Endothelial cell of umbilical vein (primary cell): ENCODE results near the gene RNF19B. TPM values are rescaled to one million over a fixed set of nuclear protein-coding genes. Genes with fewer than 3 reads are reported as not detected.

Experiments
- BruUV-seq: library from RNA; stranded (reverse); fragments of 400-500 nt; replicated peaks from 2 replicates; lab custom pipeline; 2021; lab: Mats Ljungman, UMichigan
- CTCF ChIA-PET: fragments of 300-600, 350-600 bp; sonication (Branson Sonifier 250); formaldehyde crosslinking; loops from one replicate; lab custom pipeline; 2021; ENCODE audit warnings: antibody characterized with exemption, inconsistent platforms; lab: Charles Lee
- POLR2A ChIA-PET: fragments of 300-600, 350-600 bp; sonication (Branson Sonifier 250); formaldehyde crosslinking; loops from one replicate; lab custom pipeline; 2021; ENCODE audit warnings: antibody characterized with exemption, inconsistent platforms; lab: Charles Lee
- DNase-seq: peaks from one replicate; pipeline ENCODE4 v3.0.0-alpha.2; 2011; ENCODE audit warnings: low read depth, low spot score
- FAIRE-seq: peaks from 2 replicates; lab custom pipeline; 2011; peaks lifted over from hg19 to GRCh38; lab: Jason Lieb, UNC
- H2AFZ ChIP-seq: 2 replicates; pipeline ENCODE4 v1.6.0; 2012; ENCODE audit warnings: low read depth, low read length, control low read depth, inconsistent platforms
- H3K27ac ChIP-seq: 2 replicates; pipeline ENCODE4 v1.5.1; 2011; ENCODE audit warnings: low read depth, mild to moderate bottlenecking, control low read depth, low read length, moderate library complexity; ENCODE audit not compliant: insufficient read depth
- H3K27me3 ChIP-seq, 2 experiments: 2 replicates each; pipeline versions ENCODE4 v1.6.0 to v1.6.1; 2011; ENCODE audit warnings: low read length in 2 of 2, mixed read lengths in 1 of 2; ENCODE audit not compliant: control insufficient read depth in 2 of 2, insufficient read depth in 2 of 2
- H3K36me3 ChIP-seq, 2 experiments: 2 replicates in 1 of 2; 3 replicates in 1 of 2; pipeline ENCODE4 v1.5.1; 2011; ENCODE audit warnings: low read length in 2 of 2, mild to moderate bottlenecking in 1 of 2, moderate library complexity in 1 of 2; ENCODE audit not compliant: control insufficient read depth in 2 of 2, insufficient read depth in 2 of 2; ENCODE audit errors: extremely low read depth in 1 of 2
- H3K4me1 ChIP-seq: 3 replicates; pipeline ENCODE4 v1.5.1; 2011; ENCODE audit warnings: mild to moderate bottlenecking, low read length; ENCODE audit not compliant: control insufficient read depth, insufficient read depth; ENCODE audit errors: extremely low read depth
- H3K4me2 ChIP-seq: 2 replicates; pipeline ENCODE4 v1.6.1; 2011; ENCODE audit warnings: low read length, control low read depth, mixed read lengths; ENCODE audit not compliant: insufficient read depth
- H3K4me3 ChIP-seq, 3 experiments: fragments of 200-600 bp in 1 of 3; sonication (generic), shearing (Covaris generic) in 1 of 3; replicated peaks in 1 of 3; 2 replicates each; pipeline ENCODE4 v1.5.1; 2011 to 2016; ENCODE audit warnings: control low read depth in 3 of 3, low read length in 3 of 3, mild to moderate bottlenecking in 2 of 3, inconsistent platforms in 1 of 3, low read depth in 1 of 3, moderate library complexity in 1 of 3; ENCODE audit not compliant: insufficient read depth in 1 of 3
- H3K79me2 ChIP-seq: 2 replicates; pipeline ENCODE4 v1.6.0; 2012; ENCODE audit warnings: low read length, inconsistent platforms; ENCODE audit not compliant: control insufficient read depth, insufficient read depth
- H3K9ac ChIP-seq: replicated peaks from 2 replicates; pipeline ENCODE3; 2011; ENCODE audit warnings: low read length, control low read depth; ENCODE audit not compliant: insufficient read depth; ENCODE audit errors: extremely low read depth
- H3K9me1 ChIP-seq: replicated peaks from 3 replicates; pipeline ENCODE4 v1.6.0; 2011; ENCODE audit warnings: mild to moderate bottlenecking, low read length; ENCODE audit not compliant: control insufficient read depth, insufficient read depth; ENCODE audit errors: extremely low read depth
- H3K9me3 ChIP-seq: replicated peaks from 2 replicates; pipeline ENCODE4 v1.5.1; 2012; ENCODE audit warnings: low read length, inconsistent platforms; ENCODE audit not compliant: control insufficient read depth, insufficient read depth
- H4K20me1 ChIP-seq: replicated peaks from 2 replicates; pipeline ENCODE3; 2011; ENCODE audit warnings: mild to moderate bottlenecking, low read length; ENCODE audit not compliant: control insufficient read depth, insufficient read depth; ENCODE audit errors: extremely low read depth
- EZH2 ChIP-seq: IDR thresholded peaks from 2 replicates; pipeline ENCODE4 v1.6.1; 2012; ENCODE audit warnings: borderline replicate concordance, low read depth, mild to moderate bottlenecking, moderate library complexity, low read length, inconsistent platforms; ENCODE audit not compliant: severe bottlenecking
- FOS ChIP-seq: IDR thresholded peaks from 2 replicates; pipeline ENCODE4 v1.6.1; 2011; ENCODE audit warnings: mild to moderate bottlenecking, low read length, moderate library complexity, borderline replicate concordance; ENCODE audit not compliant: insufficient read depth
- GATA2 ChIP-seq: IDR thresholded peaks from 2 replicates; pipeline ENCODE4 v1.7.0; 2011; ENCODE audit warnings: low read depth, mild to moderate bottlenecking, moderate library complexity, mixed read lengths, low read length; ENCODE audit not compliant: insufficient read length, insufficient read depth
- JUN ChIP-seq: IDR thresholded peaks from 2 replicates; pipeline ENCODE4 v1.6.1; 2011; ENCODE audit warnings: borderline replicate concordance, low read depth; ENCODE audit not compliant: insufficient read length, insufficient read depth
- MYC ChIP-seq: IDR thresholded peaks from one replicate; pipeline ENCODE4 v1.6.1; 2011; ENCODE audit warnings: mild to moderate bottlenecking, low read depth, low read length
- POLR2A ChIP-seq: IDR thresholded peaks from 2 replicates; pipeline ENCODE4 v1.6.1; 2012; ENCODE audit warnings: low read depth, mild to moderate bottlenecking, control low read depth, low read length
- POLR2AphosphoS5 ChIP-seq: IDR thresholded peaks from 2 replicates; pipeline ENCODE4 v1.6.1; 2012; ENCODE audit warnings: low read depth, mild to moderate bottlenecking, control low read depth, low read length, moderate library complexity; ENCODE audit not compliant: insufficient read depth
- dilution Hi-C: fragments of 300-500 bp; cut with MboI; formaldehyde crosslinking; loops from one replicate; pipeline ENCODE4 v1.15.0; 2019; ENCODE audit warnings: low sequenced_read_pairs; ENCODE audit not compliant: extremely low pct_ligation_motif_present
- intact Hi-C: fragments of 100-400 bp; cut with micrococcal nuclease; formaldehyde crosslinking; loops from one replicate; pipeline ENCODE4 v1.10.0; 2022
- polyA plus RNA-seq, 4 experiments: library from polyadenylated mRNA; depleted of rRNA in 3 of 4; stranded (reverse) in 3 of 4; unstranded in 1 of 4; fragments of >200 nt; gene quantifications; 2 replicates each; pipeline versions ENCODE4 v1.2.1 to v1.2.3, GENCODE V29; 2011 to 2012; ENCODE audit warnings: missing spikeins in 1 of 4
- total RNA-seq: library from RNA; stranded (reverse); gene quantifications from 2 replicates; pipeline ENCODE4 v1.2.3, GENCODE V29; 2021
- TF ChIP-seq, protein P1 (sequence below), 2 donors: IDR thresholded peaks; 1 replicate in 1 of 2; 2 replicates in 1 of 2; pipeline ENCODE4 v1.5.1; 2011; ENCODE audit warnings: low read length in 2 of 2, mild to moderate bottlenecking in 2 of 2, moderate library complexity in 2 of 2, control low read depth in 1 of 2, inconsistent platforms in 1 of 2, low read depth in 1 of 2; ENCODE audit not compliant: insufficient read depth in 1 of 2; ENCODE audit errors: extremely low read depth in 1 of 2
- TF ChIP-seq, protein P2 (sequence below): IDR thresholded peaks from 2 replicates; pipeline ENCODE4 v1.6.1; 2011; ENCODE audit not compliant: insufficient read depth, insufficient read length

The RNF19B gene
- total and polyA plus RNA-seq, 2 donors (not counting 3 experiments of a cell fraction or from before 2014, with no cell fraction given), result 19.2 to 25.6 TPM

- Histone ChIP-seq H3K79me2 (no peaks in the 10 kb centered on the region), H3K36me3 (peaks cover under 1 to 2% of the 10 kb centered on the region in 2 experiments), H3K4me3 (no peak overlapping the region), H2AFZ (no peak overlapping the region), H3K9ac (no peak overlapping the region), H4K20me1 (no peaks in the 10 kb centered on the region), H3K9me1 (no peaks in the 10 kb centered on the region), H3K4me2 (no peak overlapping the region), H3K27me3 (no peaks in the 10 kb centered on the region), H3K4me1 (peaks cover 19% of the 10 kb centered on the region), H3K27ac (no peak overlapping the region), H3K9me3 (no peaks in the 10 kb centered on the region)
- dilution Hi-C loops, result no loop called here
- no TSS peak for BruUV-seq
- no peak for TF ChIP-seq POLR2A
- TF ChIP-seq, protein P1, sequence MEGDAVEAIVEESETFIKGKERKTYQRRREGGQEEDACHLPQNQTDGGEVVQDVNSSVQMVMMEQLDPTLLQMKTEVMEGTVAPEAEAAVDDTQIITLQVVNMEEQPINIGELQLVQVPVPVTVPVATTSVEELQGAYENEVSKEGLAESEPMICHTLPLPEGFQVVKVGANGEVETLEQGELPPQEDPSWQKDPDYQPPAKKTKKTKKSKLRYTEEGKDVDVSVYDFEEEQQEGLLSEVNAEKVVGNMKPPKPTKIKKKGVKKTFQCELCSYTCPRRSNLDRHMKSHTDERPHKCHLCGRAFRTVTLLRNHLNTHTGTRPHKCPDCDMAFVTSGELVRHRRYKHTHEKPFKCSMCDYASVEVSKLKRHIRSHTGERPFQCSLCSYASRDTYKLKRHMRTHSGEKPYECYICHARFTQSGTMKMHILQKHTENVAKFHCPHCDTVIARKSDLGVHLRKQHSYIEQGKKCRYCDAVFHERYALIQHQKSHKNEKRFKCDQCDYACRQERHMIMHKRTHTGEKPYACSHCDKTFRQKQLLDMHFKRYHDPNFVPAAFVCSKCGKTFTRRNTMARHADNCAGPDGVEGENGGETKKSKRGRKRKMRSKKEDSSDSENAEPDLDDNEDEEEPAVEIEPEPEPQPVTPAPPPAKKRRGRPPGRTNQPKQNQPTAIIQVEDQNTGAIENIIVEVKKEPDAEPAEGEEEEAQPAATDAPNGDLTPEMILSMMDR (IDR thresholded peaks at IDR 0.05; ENCODE audit: extremely low read depth in 1 of 2, insufficient read depth in 1 of 2, low read depth in 1 of 2, low read length in 2 of 2), result no peak
- no peak for TF ChIP-seq POLR2AphosphoS5
- TF ChIP-seq JUN, result no peak
- TF ChIP-seq, protein P2, sequence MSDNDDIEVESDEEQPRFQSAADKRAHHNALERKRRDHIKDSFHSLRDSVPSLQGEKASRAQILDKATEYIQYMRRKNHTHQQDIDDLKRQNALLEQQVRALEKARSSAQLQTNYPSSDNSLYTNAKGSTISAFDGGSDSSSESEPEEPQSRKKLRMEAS, result no peak
- TF ChIP-seq MYC, result no peak
- TF ChIP-seq EZH2, result no peak
- TF ChIP-seq FOS, result no peak
- TF ChIP-seq GATA2, result no peak
- no peak for FAIRE-seq
- no peak for DNase-seq
- intact Hi-C loops, result loop anchor here (2.0 kb wide), 1 partner anchor 55 kb away; no protein-coding TSS in a partner anchor
- POLR2A ChIA-PET, result no interaction called here
- CTCF ChIA-PET, result interaction anchor here (0.8 to 7.4 kb wide), 6 partner anchors 11 to 155 kb away, joined by 3 to 340 read pairs (median 12); no protein-coding TSS in a partner anchor
These were observed 32.8 kb downstream of the RNF19B start for GRCh38 chr1:32931760-32932159.
